Lung (tissue), 12 donors: Measurements from ENCODE around the gene TNFRSF18. TPM values are rescaled to one million over a fixed set of nuclear protein-coding genes. Genes with fewer than 3 reads are reported as not detected.

Experiments used
- ATAC-seq: fragments of 200-7000 bp; cut with Tn5 transposase; one replicate; pipeline ENCODE4 v1.9.1; 2020; ENCODE audit warnings: moderate number of reproducible peaks; ENCODE audit not compliant: insufficient read depth, low FRiP score
- DNase-seq, 3 donors: peaks; one replicate each; pipeline ENCODE4 v3.0.0-alpha.2; 2013 to 2017
- H3K27ac ChIP-seq, 2 donors: one replicate each; pipeline ENCODE4 v1.5.1; 2013; ENCODE audit warnings: mild to moderate bottlenecking in 2 of 2, moderate library complexity in 2 of 2, control low read depth in 1 of 2, inconsistent platforms in 1 of 2, low read depth in 1 of 2, low read length in 1 of 2
- H3K27me3 ChIP-seq, 3 donors: one replicate each; pipeline ENCODE4 v1.5.1; 2013; ENCODE audit warnings: low read length in 2 of 3; ENCODE audit not compliant: control insufficient read depth in 3 of 3, insufficient read depth in 3 of 3
- H3K36me3 ChIP-seq, 4 donors: one replicate each; pipeline ENCODE4 v1.5.1; 2013; ENCODE audit warnings: low read length in 4 of 4, mild to moderate bottlenecking in 1 of 4, moderate library complexity in 1 of 4; ENCODE audit not compliant: control insufficient read depth in 4 of 4, insufficient read depth in 4 of 4
- H3K4me1 ChIP-seq, 5 donors: one replicate each; pipeline ENCODE4 v1.5.1; 2013; ENCODE audit warnings: low read length in 5 of 5, mild to moderate bottlenecking in 2 of 5, moderate library complexity in 1 of 5; ENCODE audit not compliant: control insufficient read depth in 5 of 5, insufficient read depth in 5 of 5
- H3K4me3 ChIP-seq: one replicate; pipeline ENCODE4 v1.5.1; 2013; ENCODE audit warnings: mild to moderate bottlenecking, control low read depth, moderate library complexity
- H3K9ac ChIP-seq, 2 donors: one replicate each; pipeline ENCODE4 v1.5.1; 2013; ENCODE audit warnings: low read length in 2 of 2, control low read depth in 1 of 2; ENCODE audit not compliant: insufficient read depth in 1 of 2
- H3K9me3 ChIP-seq, 4 donors: one replicate each; pipeline ENCODE4 v1.5.1; 2013; ENCODE audit warnings: low read length in 3 of 4, mild to moderate bottlenecking in 1 of 4, moderate library complexity in 1 of 4; ENCODE audit not compliant: control insufficient read depth in 4 of 4, insufficient read depth in 3 of 4
- WGBS, 2 donors: extraction: QIAGEN DNeasy Blood & Tissue Kit; methylation state at CpG; one replicate each; pipeline ENCODE4 v1.1.7; 2013; 5-methylcytosine and 5-hydroxymethylcytosine counted together
- polyA plus RNA-seq, 2 donors: library from polyadenylated mRNA; stranded (reverse); fragments of 200-250 nt; gene quantifications; one replicate each; pipeline ENCODE4 v1.2.1, GENCODE V29; 2013
- total RNA-seq, 2 donors: library from RNA; depleted of rRNA in 1 of 2; stranded (reverse); fragments of >200 nt in 1 of 2; gene quantifications; one replicate each; pipeline ENCODE4 v1.2.1, GENCODE V29; 2014 to 2021
- TF ChIP-seq, protein P1 (sequence below): IDR thresholded peaks from 2 replicates; pipeline ENCODE4 v1.5.1; 2012; ENCODE audit warnings: mild to moderate bottlenecking; ENCODE audit errors: control extremely low read depth, extremely low read depth
- donor health status: control.
- donor health status: control.
- donor health status: Bipolar disorder and iron deficiency.
- donor health status: healthy.
- donor health status: DM: yes; HTN: yes; CAD: no.

TNFRSF18 gene
- total and polyA plus RNA-seq, 4 donors = 1.8 to 4.0 (median 2.4) TPM

- H3K4me3 ChIP-seq = no peak overlapping the region
- no peaks in the 10 kb centered on the region for H3K4me1 ChIP-seq
- H3K9ac ChIP-seq = no peak overlapping the region
- H3K36me3 ChIP-seq = peaks cover 11 to 84% (median 21%) of the 10 kb centered on the region in 4 donors
- WGBS, 2 donors = 89 to 94% methylated on average over 30 of the region's 30 CpGs
- H3K27ac ChIP-seq = no peak overlapping the region
- peaks cover 0 to 2% (median 0%) of the 10 kb centered on the region in 4 donors for H3K9me3 ChIP-seq
- ATAC-seq (no peak), DNase-seq (no peak)
- no peaks in the 10 kb centered on the region for H3K27me3 ChIP-seq
- TF ChIP-seq, protein P1, sequence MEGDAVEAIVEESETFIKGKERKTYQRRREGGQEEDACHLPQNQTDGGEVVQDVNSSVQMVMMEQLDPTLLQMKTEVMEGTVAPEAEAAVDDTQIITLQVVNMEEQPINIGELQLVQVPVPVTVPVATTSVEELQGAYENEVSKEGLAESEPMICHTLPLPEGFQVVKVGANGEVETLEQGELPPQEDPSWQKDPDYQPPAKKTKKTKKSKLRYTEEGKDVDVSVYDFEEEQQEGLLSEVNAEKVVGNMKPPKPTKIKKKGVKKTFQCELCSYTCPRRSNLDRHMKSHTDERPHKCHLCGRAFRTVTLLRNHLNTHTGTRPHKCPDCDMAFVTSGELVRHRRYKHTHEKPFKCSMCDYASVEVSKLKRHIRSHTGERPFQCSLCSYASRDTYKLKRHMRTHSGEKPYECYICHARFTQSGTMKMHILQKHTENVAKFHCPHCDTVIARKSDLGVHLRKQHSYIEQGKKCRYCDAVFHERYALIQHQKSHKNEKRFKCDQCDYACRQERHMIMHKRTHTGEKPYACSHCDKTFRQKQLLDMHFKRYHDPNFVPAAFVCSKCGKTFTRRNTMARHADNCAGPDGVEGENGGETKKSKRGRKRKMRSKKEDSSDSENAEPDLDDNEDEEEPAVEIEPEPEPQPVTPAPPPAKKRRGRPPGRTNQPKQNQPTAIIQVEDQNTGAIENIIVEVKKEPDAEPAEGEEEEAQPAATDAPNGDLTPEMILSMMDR = no peak
Observed at GRCh38 chr1:1221887-1222574, 15.6 kb upstream of the TNFRSF18 start.

DNA sequence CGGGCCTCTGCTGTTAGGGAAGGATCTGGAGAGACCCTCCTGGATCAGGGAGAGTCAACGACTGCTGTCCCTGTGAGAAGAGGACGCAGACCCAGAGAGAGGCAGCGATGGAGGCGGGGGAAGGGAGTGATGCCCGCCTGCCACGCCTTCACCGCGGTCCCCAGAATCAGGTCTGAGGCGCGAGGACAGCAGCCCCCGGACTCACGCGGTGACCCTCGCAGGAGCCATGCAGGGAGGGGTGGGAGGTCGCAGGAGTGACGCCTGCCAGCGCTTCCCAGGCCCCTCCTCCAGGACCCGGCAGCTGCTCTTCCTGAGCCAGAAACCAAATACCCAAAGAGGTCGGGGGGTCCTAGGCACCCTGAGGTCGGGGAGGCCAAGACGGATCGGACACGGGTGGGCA is 13.8 kb upstream of the TNFRSF18 start:
- TF ChIP-seq, protein P1 = no peak
- Histone ChIP-seq H3K4me1 (peaks cover 0 to 3% (median 0%) of the 10 kb centered on the region in 5 donors), H3K4me3 (no peak overlapping the region), H3K27ac (no peak overlapping the region), H3K9me3 (peaks cover 0 to 2% (median 0%) of the 10 kb centered on the region in 4 donors), H3K36me3 (peaks cover 11 to 80% (median 22%) of the 10 kb centered on the region in 4 donors), H3K27me3 (no peaks in the 10 kb centered on the region), H3K9ac (no peak overlapping the region)
- 92 to 93% methylated on average over 24 of the region's 24 CpGs for WGBS, 2 donors
- DNase-seq = no peak
- ATAC-seq = no peak

DNA sequence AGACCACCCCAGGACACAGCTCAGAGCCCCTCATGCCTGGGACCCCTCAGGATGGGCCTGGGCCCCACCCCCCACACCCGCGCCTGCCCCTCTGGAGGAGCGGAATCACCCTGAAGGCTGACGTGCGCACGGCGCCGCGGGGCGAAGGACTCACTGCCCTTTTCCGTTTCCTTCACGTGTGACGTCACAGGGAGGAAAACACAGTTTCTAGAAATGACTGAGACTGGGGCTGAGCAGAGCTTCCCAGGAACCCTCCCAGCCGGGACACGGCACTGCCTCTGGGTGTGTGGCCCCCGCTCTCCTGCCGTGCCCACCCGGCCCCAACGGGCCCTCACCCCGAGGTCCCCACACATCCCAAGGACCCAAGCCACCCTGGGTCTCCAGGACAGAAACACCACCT is 12.9 kb upstream of the TNFRSF18 start:
- Histone ChIP-seq H3K4me1 (peaks cover 0 to 11% (median 0%) of the 10 kb centered on the region in 5 donors), H3K9ac (no peak overlapping the region), H3K27me3 (no peaks in the 10 kb centered on the region), H3K27ac (no peak overlapping the region), H3K4me3 (no peak overlapping the region), H3K9me3 (peaks cover 0 to 2% (median 0%) of the 10 kb centered on the region in 4 donors), H3K36me3 (peaks cover 11 to 78% (median 22%) of the 10 kb centered on the region in 4 donors)
- WGBS, 2 donors = 93 to 98% methylated on average over 20 of the region's 20 CpGs
- ATAC-seq (no peak), DNase-seq (no peak)
- TF ChIP-seq, protein P1 = no peak
